Measurements from ENCODE around the gene IFITM2.
A peak's percentile ranks its signal among the peaks of the same experiment; 100 is the strongest.
"Not testable (repeated sequence)": the region's sequence is repeated elsewhere in the genome, so short reads cannot be mapped to it uniquely, and the experiment has no call there.

The IFITM2 gene

GRCh38 chr11:313787-314553 is 6.4 kb downstream of the IFITM2 start, which contains the start of gene IFITM1:
IFITM1 (plus strand) TSS chr11:314040; CDS start chr11:314171, 131 bp downstream.
- DNase-seq, result peak; percentile 55
- no peak within 1 kb of the TSS for H2AFZ ChIP-seq (ENCODE audit: low read length)
- peak within 1 kb of the TSS; percentile 57 for H3K4me2 ChIP-seq (ENCODE audit: low read depth, low read length)
- H3K9ac ChIP-seq (ENCODE audit: low read length), result no peak within 1 kb of the TSS
- H3K4me3 ChIP-seq (ENCODE audit: low read length), result peak within 1 kb of the TSS; percentile 9; the same call in 1 of the 2 replicates
- no peaks in the 10 kb centered on the region for H3F3A ChIP-seq (ENCODE audit: insufficient read depth, low read length)
- H3K36me3 ChIP-seq (replicated peaks; ENCODE audit: insufficient read depth, low read length), result no peaks in the 10 kb centered on the region
- no peak for TF ChIP-seq CTCF (IDR thresholded peaks at IDR 0.05; ENCODE audit: low read length)
- TF ChIP-seq EZH2 (optimal IDR thresholded peaks at IDR 0.05; ENCODE audit: low read depth, low read length), result no peak
- no peak for TF ChIP-seq EZH2phosphoT487 (IDR thresholded peaks at IDR 0.05; ENCODE audit: low read length)
- H3K79me2 ChIP-seq (ENCODE audit: low read length), result no peaks in the 10 kb centered on the region
- peaks cover 14% of the 10 kb centered on the region for H3K4me1 ChIP-seq (ENCODE audit: low read length)
- no peaks in the 10 kb centered on the region for H3K9me3 ChIP-seq (replicated peaks; ENCODE audit: insufficient read depth, low read length)
- no peak within 1 kb of the TSS for H3K27ac ChIP-seq (ENCODE audit: low read length)
- peaks cover 61% of the 10 kb centered on the region for H3K27me3 ChIP-seq (replicated peaks; ENCODE audit: insufficient read depth, low read length)
- H4K20me1 ChIP-seq (ENCODE audit: insufficient read depth, low read length), result no peaks in the 10 kb centered on the region
- H3K9me2 ChIP-seq (replicated peaks; ENCODE audit: insufficient read depth, low read length), result no peaks in the 10 kb centered on the region

GRCh38 chr11:314554-314875 is 6.9 kb downstream of the IFITM2 start:
- not testable (repeated sequence) for H3K9me2 ChIP-seq (replicated peaks; ENCODE audit: insufficient read depth, low read length); H3K27ac ChIP-seq (ENCODE audit: low read length); H4K20me1 ChIP-seq (ENCODE audit: insufficient read depth, low read length); H2AFZ ChIP-seq (ENCODE audit: low read length); H3K36me3 ChIP-seq (replicated peaks; ENCODE audit: insufficient read depth, low read length); H3K9me3 ChIP-seq (replicated peaks; ENCODE audit: insufficient read depth, low read length); H3K9ac ChIP-seq (ENCODE audit: low read length); DNase-seq; H3K79me2 ChIP-seq (ENCODE audit: low read length); H3K4me3 ChIP-seq (ENCODE audit: low read length); H3F3A ChIP-seq (ENCODE audit: insufficient read depth, low read length)
- H3K4me1 ChIP-seq (ENCODE audit: low read length), result peaks cover 14% of the 10 kb centered on the region
- H3K27me3 ChIP-seq (replicated peaks; ENCODE audit: insufficient read depth, low read length), result peaks cover 59% of the 10 kb centered on the region
- H3K4me2 ChIP-seq (ENCODE audit: low read depth, low read length), result peak overlapping the region; percentile 57; the same call in 1 of the 2 replicates

DNA sequence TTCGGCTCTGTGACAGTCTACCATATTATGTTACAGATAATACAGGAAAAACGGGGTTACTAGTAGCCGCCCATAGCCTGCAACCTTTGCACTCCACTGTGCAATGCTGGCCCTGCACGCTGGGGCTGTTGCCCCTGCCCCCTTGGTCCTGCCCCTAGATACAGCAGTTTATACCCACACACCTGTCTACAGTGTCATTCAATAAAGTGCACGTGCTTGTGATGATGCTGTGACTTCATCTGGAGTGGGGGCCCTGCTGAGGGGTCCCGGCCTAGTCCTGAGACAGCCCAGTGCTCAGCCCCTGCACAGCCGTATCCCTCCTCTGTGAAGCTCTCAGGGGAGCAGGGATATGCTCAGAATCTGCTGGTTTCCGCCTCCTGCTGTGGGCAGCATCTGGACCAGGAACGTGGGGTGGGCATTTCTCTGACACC is 7.5 kb downstream of the IFITM2 start:
- Histone ChIP-seq H3K27me3 (replicated peaks; ENCODE audit: insufficient read depth, low read length) (peaks cover 55% of the 10 kb centered on the region), H3K4me3 (ENCODE audit: low read length) (no peak overlapping the region), H3K27ac (ENCODE audit: low read length) (no peak overlapping the region), H3K4me1 (ENCODE audit: low read length) (peaks cover 14% of the 10 kb centered on the region), H3K79me2 (ENCODE audit: low read length) (no peaks in the 10 kb centered on the region), H3K4me2 (ENCODE audit: low read depth, low read length) (no peak overlapping the region), H2AFZ (ENCODE audit: low read length) (no peak overlapping the region), H3K9ac (ENCODE audit: low read length) (no peak overlapping the region), H3F3A (ENCODE audit: insufficient read depth, low read length) (no peaks in the 10 kb centered on the region), H4K20me1 (ENCODE audit: insufficient read depth, low read length) (no peaks in the 10 kb centered on the region), H3K36me3 (replicated peaks; ENCODE audit: insufficient read depth, low read length) (no peaks in the 10 kb centered on the region), H3K9me2 (replicated peaks; ENCODE audit: insufficient read depth, low read length) (no peaks in the 10 kb centered on the region), H3K9me3 (replicated peaks; ENCODE audit: insufficient read depth, low read length) (no peaks in the 10 kb centered on the region)
- no peak for TF ChIP-seq EZH2phosphoT487 (IDR thresholded peaks at IDR 0.05; ENCODE audit: low read length)
- no peak for TF ChIP-seq CTCF (IDR thresholded peaks at IDR 0.05; ENCODE audit: low read length)
- no peak for TF ChIP-seq EZH2 (optimal IDR thresholded peaks at IDR 0.05; ENCODE audit: low read depth, low read length)
- DNase-seq, result no peak

GRCh38 chr11:315516-315994 is 7.9 kb downstream of the IFITM2 start:
- Histone ChIP-seq H3K27me3 (replicated peaks; ENCODE audit: insufficient read depth, low read length) (peaks cover 56% of the 10 kb centered on the region), H3F3A (ENCODE audit: insufficient read depth, low read length) (no peaks in the 10 kb centered on the region), H3K36me3 (replicated peaks; ENCODE audit: insufficient read depth, low read length) (no peaks in the 10 kb centered on the region), H3K4me1 (ENCODE audit: low read length) (peaks cover 14% of the 10 kb centered on the region), H2AFZ (ENCODE audit: low read length) (no peak overlapping the region), H3K9ac (ENCODE audit: low read length) (no peak overlapping the region), H4K20me1 (ENCODE audit: insufficient read depth, low read length) (no peaks in the 10 kb centered on the region), H3K4me3 (ENCODE audit: low read length) (no peak overlapping the region), H3K9me2 (replicated peaks; ENCODE audit: insufficient read depth, low read length) (no peaks in the 10 kb centered on the region), H3K79me2 (ENCODE audit: low read length) (no peaks in the 10 kb centered on the region), H3K27ac (ENCODE audit: low read length) (no peak overlapping the region), H3K9me3 (replicated peaks; ENCODE audit: insufficient read depth, low read length) (no peaks in the 10 kb centered on the region), H3K4me2 (ENCODE audit: low read depth, low read length) (no peak overlapping the region)
- TF ChIP-seq EZH2phosphoT487 (IDR thresholded peaks at IDR 0.05; ENCODE audit: low read length) (no peak), EZH2 (optimal IDR thresholded peaks at IDR 0.05; ENCODE audit: low read depth, low read length) (no peak), CTCF (IDR thresholded peaks at IDR 0.05; ENCODE audit: low read length) (no peak)
- DNase-seq, result no peak

Measured in MM.1S (cell line).